ENCODE results near the gene NMNAT2.

- no peak for TF ChIP-seq CTCF (IDR thresholded peaks at IDR 0.05)
- TF ChIP-seq POLR2AphosphoS5 (IDR thresholded peaks at IDR 0.05; ENCODE audit: low read depth, low read length) = no peak
- TF ChIP-seq TCF7L2 (IDR thresholded peaks at IDR 0.05; ENCODE audit: low read depth, low read length) = no peak
Measured at GRCh38 chr1:183404476-183404875, 13.7 kb downstream of the NMNAT2 start.

All from Panc1 (cell line).